Inferior parietal cortex (tissue), 1 donor: ENCODE data around the gene EFCAB5.
"Not testable (repeated sequence)": the region's sequence is repeated elsewhere in the genome, so short reads cannot be mapped to it uniquely, and the experiment has no call there.

Source experiments
- DNase-seq: peaks from one replicate; pipeline ENCODE4 v3.0.0-alpha.2; 2016; ENCODE audit errors: extremely low spot score

Gene EFCAB5

GRCh38 chr17:29935909-29936308, 5.5 kb upstream of the EFCAB5 start:
- DNase-seq: not testable (repeated sequence)

DNA sequence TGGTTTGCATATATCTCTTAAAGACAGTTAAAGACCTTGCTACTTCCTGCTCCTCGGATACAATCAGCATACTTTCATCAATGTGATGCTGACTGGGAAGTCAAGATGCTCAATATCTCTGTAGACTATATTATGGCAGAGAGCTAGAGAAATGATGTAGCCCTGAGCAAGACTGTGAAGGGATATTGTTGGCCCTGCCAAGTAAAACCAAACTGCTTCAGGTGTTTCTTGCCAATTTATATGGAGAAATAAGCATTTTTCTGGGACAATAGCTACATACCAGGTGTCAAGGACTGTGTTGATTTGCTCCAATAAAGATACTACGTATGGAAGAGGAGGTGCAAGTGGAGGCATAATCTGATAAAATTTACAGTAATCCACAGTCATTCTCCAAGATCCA, 4.7 kb upstream of the EFCAB5 start:
- no peak for DNase-seq

- DNase-seq: no peak
These were observed 3.8 kb downstream of the EFCAB5 start for GRCh38 chr17:29945281-29945680.

DNA sequence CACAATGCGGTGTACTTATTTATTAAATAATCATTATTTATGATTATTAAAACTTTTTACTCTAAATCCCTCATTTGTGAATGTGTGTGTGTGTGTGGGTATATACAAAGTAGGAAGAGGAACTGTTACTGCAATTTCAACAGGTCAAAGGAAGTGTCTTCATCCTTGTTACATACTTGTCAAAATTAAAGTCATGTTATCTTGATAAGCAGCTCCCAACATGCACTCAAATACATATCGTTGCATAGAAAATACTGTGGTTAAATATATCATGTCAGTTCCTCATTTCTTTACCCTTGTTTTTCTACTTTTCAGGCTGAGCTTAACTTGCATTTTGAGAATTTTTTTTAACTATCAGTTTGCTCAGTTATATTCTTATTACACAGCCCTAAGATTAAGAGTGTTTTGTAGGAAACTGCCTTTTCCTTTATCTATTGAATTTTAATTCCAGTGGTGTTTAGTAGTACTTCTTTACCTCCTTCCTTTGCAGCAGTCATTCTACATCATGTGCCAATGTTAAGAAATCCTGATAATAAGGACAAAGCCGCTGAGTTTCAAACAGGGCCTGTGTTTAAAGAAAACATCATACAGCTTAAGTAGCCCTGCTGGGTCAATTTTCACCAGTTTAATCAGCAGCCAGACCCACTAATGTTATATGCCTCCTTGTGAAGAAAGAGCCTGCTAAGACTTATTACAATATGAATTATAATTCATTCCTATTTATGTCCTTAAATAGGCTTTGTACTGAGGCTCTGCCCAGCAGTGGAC, 7.2 kb downstream of the EFCAB5 start:
- peak; percentile 2 for DNase-seq

- DNase-seq: no peak
These were observed 8.3 kb downstream of the EFCAB5 start for GRCh38 chr17:29949696-29950095.

DNA sequence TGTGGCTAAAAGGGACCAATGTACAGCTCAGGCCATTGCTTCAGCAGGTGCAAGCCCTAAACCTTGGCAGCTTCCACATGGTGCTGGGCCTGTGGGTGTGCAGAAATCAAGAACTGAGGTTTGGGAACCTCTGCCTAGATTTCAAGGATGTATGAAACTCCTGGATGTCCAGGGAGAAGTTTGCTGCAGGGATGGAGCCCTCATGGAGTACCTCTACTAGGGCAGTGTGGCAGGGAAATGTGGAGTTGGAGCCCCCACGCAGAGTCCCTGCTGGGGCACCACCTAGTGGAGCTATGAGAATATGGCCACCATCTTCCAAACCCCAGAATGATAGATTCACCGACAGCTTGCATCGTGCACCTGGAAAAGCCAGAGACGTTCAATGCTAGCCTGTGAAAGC, 13.0 kb downstream of the EFCAB5 start:
- no peak for DNase-seq

GRCh38 chr17:29956225-29956624, 14.8 kb downstream of the EFCAB5 start:
- DNase-seq: no peak

DNA sequence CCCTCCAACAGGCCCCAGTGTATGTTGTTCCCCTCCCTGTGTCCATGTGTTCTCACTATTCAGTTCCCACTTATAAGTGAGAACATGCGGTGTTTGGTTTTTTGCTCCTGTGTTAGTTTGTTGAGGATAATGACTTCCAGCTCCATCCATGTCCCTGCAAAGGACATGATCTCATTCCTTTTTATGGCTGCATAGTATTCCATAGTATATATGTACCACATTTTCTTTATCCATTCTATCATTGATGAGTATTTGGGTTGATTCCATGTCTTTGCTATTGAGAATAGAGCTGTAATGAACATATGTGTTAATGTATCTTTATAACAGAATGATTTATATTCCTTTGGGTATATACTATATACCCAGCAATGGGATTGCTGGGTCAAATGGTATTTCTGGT, 16.1 kb downstream of the EFCAB5 start:
- not testable (repeated sequence) for DNase-seq

DNA sequence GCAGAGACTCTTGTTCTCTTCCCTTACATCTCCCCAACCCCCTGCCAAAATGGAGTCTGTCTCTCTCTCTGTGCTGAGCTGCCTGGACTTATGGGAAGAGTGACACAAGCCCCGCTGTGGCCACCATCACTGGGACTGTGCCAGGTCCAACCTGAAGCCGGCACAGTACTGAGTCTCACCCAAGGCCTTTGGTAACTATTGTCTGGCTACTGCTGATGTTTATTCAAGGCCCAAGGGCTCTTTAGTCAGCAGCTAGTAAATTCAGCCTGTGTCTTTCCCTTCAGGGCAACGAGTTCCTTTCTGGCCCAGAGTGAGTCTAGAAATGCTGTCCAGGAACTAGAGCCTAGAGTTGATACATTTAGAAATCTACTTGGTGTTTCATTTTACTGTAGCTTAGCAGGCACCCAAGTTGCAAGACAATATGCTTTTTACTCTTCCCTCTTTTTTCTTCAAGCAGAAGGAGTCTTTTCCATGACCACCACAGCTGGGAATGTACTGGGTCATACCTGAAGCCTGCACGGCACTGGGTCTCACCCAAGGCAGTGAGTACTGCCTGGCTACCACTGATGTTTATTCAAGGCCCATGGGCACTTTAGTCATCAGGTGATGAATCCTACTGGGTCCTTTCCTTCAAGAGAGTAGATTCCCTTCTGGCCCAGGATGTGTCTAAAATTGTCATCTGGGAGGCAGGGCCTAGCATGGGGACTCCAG, 17.7 kb downstream of the EFCAB5 start:
- DNase-seq: no peak

- DNase-seq: no peak
These were observed 18.4 kb downstream of the EFCAB5 start for GRCh38 chr17:29959658-29960337.

- DNase-seq: no peak
These were observed 21.2 kb downstream of the EFCAB5 start for GRCh38 chr17:29962656-29963055.

DNA sequence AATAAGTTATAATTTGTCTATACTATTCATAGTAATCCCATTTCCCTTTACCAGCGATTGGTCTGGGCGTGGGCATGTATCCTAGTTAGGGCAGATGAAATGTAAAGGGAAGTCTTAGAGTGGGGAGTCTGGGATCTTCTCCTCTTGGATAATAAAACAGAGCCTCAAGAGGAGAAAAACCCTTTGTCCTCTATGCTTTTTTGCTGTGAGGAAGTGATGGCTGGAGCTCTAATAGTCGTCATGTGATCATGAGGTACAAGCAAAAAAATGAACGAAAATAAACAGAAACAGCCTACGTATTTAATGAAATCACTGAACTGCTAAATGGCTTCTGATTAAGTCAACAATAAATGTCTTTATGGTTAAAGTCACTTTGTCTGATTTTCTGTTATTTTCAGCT, 26.8 kb downstream of the EFCAB5 start:
- DNase-seq: no peak

- DNase-seq: no peak
These were observed 30.8 kb downstream of the EFCAB5 start for GRCh38 chr17:29972277-29972676.

DNA sequence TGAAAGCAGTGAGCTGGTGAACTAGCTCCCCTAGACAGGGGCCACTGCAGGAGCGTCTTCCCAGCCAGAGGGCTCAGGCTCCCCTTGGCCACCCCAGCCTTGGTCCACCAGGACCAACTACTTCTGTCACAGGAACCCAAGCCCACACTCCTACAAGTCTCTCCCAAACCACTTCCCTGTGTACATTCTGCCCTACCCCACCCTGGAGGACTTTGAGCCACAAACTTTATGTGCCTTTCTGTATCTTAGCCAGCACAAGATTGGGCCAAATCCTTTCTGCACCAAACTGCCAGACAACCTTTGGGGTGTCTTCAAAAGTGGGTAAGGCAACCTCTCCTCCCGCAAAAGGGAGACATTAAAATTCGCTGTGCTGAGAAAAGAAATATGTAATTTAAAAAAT, 31.6 kb downstream of the EFCAB5 start:
- DNase-seq: no peak

DNA sequence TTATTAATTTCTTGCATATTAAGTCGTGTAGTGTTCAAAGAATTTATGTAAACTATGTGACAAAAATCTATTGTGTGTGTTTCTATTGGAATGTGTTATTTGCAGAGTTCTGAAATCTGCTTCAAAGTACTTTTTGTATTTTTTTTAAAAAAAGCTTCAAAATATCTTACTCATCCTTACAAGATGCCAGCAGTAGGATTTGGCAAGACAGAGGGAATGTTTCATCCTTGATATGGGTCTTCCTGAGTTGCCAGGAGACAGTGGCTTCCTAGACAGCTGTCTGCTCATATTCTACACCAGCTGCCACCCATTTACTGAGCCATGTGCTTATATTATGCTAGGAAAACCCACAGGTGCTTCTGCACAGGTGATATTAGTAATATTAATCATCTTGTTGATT, 36.4 kb downstream of the EFCAB5 start:
- peak; percentile 20 for DNase-seq

DNA sequence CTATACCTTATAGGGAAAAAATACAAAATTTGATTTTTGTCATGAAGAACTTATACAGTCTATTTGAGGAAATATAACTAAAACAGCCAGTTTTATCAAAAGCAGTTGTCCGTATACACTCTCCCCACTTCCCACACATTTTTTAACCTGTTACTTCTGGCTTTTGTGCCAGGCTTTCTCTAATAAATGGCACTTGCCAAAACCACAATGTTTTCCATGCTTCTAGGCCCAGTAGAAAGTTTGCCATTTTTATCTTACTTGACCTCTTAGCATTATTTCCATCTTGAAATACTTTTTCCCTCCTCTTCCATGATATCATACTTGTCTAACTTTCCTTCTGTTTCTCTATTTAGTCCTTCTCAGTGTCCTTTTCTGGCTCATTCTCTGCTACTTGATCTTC, 38.8 kb downstream of the EFCAB5 start:
- no peak for DNase-seq

DNA sequence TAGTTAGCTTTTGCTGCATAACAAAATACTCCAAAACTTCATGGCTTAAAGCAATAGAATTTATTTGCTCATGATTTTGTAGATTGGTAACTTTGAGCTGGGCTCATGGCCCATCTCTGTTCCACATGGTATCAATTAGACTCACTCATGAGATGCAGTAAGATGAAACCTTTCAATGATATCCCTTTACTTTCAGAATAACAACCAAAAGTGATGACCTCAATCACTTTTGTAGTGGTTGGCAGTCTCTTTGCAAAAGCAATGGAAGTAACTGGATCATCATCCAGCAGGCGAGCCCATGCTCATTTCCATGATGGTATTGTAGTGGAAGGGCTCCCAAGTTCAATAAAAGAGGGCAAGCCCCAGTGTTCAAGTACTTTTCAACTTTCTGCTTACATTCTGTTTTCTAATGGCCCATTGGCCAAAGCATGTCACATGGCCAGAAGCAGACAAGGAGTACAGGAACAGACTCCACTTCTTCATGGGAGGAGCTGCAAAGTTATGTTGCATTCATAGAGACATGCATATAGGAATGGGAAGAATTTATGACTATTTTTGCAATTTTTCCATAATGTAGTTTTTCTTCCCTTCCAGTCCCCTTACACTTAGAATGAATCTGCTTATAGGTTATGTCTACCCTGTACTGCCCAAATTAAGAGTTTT, 41.7 kb downstream of the EFCAB5 start:
- DNase-seq: no peak

GRCh38 chr17:29996458-29996857, 55.0 kb downstream of the EFCAB5 start:
- DNase-seq: no peak

GRCh38 chr17:30000001-30000754, 58.7 kb downstream of the EFCAB5 start:
- DNase-seq: peak; percentile 38

DNA sequence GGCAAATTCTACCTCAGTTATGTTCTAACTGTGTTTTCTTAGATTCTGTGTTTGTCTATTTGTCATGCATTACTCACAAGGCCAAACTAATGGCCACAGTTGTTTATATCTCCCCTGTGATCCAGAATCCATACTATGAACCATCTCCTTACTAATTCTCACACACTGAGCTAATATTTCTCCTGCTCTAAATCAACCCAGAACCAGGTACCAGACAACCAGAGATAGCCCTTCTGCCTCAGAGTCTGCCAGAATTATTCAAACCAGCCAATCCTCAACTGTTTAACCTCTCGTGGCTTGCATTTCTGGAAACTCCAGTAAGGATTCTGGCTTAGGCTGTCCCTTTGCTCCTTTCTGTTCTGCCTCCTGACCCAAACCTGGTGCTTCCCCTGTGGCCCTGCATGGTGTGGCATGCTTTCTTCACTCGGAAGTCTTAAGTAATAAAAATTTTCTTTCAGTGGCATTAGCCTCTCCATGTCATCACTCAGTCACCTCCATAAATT, 59.4 kb downstream of the EFCAB5 start:
- no peak for DNase-seq

DNA sequence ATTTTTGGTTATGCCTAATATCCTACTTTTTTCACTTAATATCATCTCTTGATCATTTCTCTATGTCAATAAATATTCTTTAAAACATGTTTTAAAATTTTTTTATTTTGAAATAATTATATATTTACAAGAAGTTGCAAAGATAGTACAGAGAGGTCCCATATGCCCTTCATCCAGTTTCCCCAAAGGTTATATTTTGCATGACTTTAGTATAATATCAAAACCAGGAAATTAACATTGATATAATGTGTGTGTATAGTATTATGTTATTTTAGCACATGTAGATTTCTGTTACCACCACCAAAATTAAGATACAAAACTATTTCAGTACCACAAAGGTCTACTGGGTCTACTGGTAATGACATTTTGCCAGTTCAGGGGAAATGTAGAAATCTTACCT, 60.7 kb downstream of the EFCAB5 start:
- no peak for DNase-seq
